C4-2B (cell line): ENCODE measurements around the gene DYRK1A.

Experiments used
- CTCF ChIP-seq: fragments of 450-650 bp; conservative IDR thresholded peaks from 2 replicates; pipeline ENCODE4 v1.5.1; 2017; ENCODE audit warnings: mild to moderate bottlenecking
- ZFX ChIP-seq: fragments of 450-650 bp; IDR thresholded peaks from 2 replicates; pipeline ENCODE4 v1.6.1; 2017

DNA sequence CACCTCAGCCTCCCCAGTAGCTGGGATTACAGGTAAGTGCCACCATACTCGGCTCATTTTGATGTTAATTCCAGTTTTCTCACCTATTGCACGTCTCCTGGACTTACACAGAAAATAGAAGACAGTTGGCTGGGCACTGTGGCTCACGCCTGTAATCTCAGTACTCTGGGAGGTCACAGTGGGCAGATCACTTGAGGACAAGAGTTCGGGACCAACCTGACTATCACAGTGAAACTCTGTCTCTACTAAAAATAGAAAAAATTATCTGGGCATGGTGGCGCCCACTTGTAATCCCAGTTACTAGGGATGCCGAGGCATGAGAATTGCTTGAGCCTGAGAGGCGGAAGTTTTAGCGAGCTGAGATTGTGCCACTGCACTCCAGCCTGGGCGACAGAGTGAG is 44.1 kb downstream of the DYRK1A start:
- no peak for TF ChIP-seq CTCF
- TF ChIP-seq ZFX = no peak
